HCT116 (cell line): Measurements from ENCODE around the gene NUDT22. TPM values are rescaled to one million over a fixed set of nuclear protein-coding genes. Genes with fewer than 3 reads are reported as not detected.

ENCODE experiments used
- ATAC-seq: fragments of 200-7000 bp; cut with Tn5 transposase; 2 replicates; pipeline ENCODE4 v1.9.1; 2020; ENCODE audit warnings: mild to moderate bottlenecking, moderate library complexity
- BruUV-seq: library from RNA; stranded (reverse); fragments of 400-500 nt; replicated peaks from 2 replicates; lab custom pipeline; 2021; lab: Mats Ljungman, UMichigan
- CTCF ChIA-PET: fragments of 300-600 bp; sonication (Branson Sonifier 250); formaldehyde crosslinking; loops from one replicate; lab custom pipeline; 2021; ENCODE audit warnings: antibody characterized with exemption; lab: Charles Lee
- POLR2A ChIA-PET: fragments of 300-600, 350-600 bp; sonication (Branson Sonifier 250); formaldehyde crosslinking; loops from one replicate; lab custom pipeline; 2021; ENCODE audit warnings: antibody characterized with exemption; lab: Charles Lee
- RAD21 ChIA-PET, 2 experiments: fragments of 300-600 bp; sonication (Branson Sonifier 250); formaldehyde crosslinking; loops; one replicate each; lab custom pipeline; 2023; ENCODE audit warnings: low total read pairs in 2 of 2; ENCODE audit not compliant: uncharacterized antibody in 2 of 2, unreplicated experiment in 2 of 2, low non-redundant PET in 1 of 2; lab: Charles Lee
- DNase-seq: peaks from one replicate; pipeline ENCODE4 v3.0.0-alpha.2; 2010; ENCODE audit warnings: low read depth, low spot score
- H2AFZ ChIP-seq: fragments of 200-600 bp; shearing (Covaris generic), sonication (generic); 2 replicates; pipeline ENCODE4 v1.6.1; 2017; ENCODE audit warnings: low read depth, mixed run types, mixed read lengths, antibody characterized with exemption, low read length; ENCODE audit not compliant: poor library complexity, severe bottlenecking
- H3K27ac ChIP-seq: 2 replicates; pipeline ENCODE4 v1.5.1; 2012; ENCODE audit warnings: low read depth, low read length
- H3K27me3 ChIP-seq: fragments of 200-600 bp; sonication (generic); 2 replicates; pipeline ENCODE4 v1.6.1; 2016; ENCODE audit warnings: mixed run types, low read length, mixed read lengths; ENCODE audit not compliant: insufficient read depth
- H3K36me3 ChIP-seq, 2 experiments: fragments of 200-500 bp in 1 of 2; fragments of 200-600 bp in 1 of 2; sonication (Bioruptor generic) in 1 of 2; sonication (generic) in 1 of 2; 2 replicates each; pipeline versions ENCODE4 v1.5.1 to v1.6.1; 2014 to 2016; ENCODE audit warnings: low read length in 2 of 2, inconsistent platforms in 1 of 2, mixed read lengths in 1 of 2, mixed run types in 1 of 2; ENCODE audit not compliant: insufficient read depth in 2 of 2, control insufficient read depth in 1 of 2
- H3K4me1 ChIP-seq, 2 experiments: fragments of 200-600 bp in 1 of 2; sonication (generic) in 1 of 2; 2 replicates each; pipeline versions ENCODE4 v1.5.1 to v1.6.1; 2012 to 2017; ENCODE audit warnings: low read length in 2 of 2, inconsistent platforms in 1 of 2, mild to moderate bottlenecking in 1 of 2, mixed read lengths in 1 of 2, mixed run types in 1 of 2, moderate library complexity in 1 of 2; ENCODE audit not compliant: insufficient read depth in 2 of 2, control insufficient read depth in 1 of 2
- H3K4me2 ChIP-seq: fragments of 200-600 bp; sonication (generic); 2 replicates; pipeline ENCODE4 v1.6.1; 2017; ENCODE audit warnings: mixed run types, low read length, mixed read lengths
- H3K4me3 ChIP-seq, 2 experiments: fragments of 200-600 bp in 1 of 2; sonication (generic) in 1 of 2; replicated peaks in 1 of 2; 2 replicates each; pipeline ENCODE4 v1.5.1; 2011 to 2016; ENCODE audit warnings: low read length in 2 of 2, control low read depth in 1 of 2, low read depth in 1 of 2, mild to moderate bottlenecking in 1 of 2, mixed read lengths in 1 of 2, mixed run types in 1 of 2
- H3K79me2 ChIP-seq: fragments of 200-600 bp; sonication (generic); 2 replicates; pipeline ENCODE4 v1.6.1; 2017; ENCODE audit warnings: mild to moderate bottlenecking, mixed run types, low read length, moderate library complexity, mixed read lengths; ENCODE audit not compliant: insufficient read depth
- H3K9ac ChIP-seq: fragments of 200-600 bp; sonication (generic); 2 replicates; pipeline ENCODE4 v1.6.1; 2016; ENCODE audit warnings: low read length, mixed read lengths
- H3K9me2 ChIP-seq: fragments of 200-600 bp; sonication (generic), shearing (Covaris generic); 2 replicates; pipeline ENCODE4 v1.6.1; 2017; ENCODE audit warnings: mixed run types, mild to moderate bottlenecking, moderate library complexity; ENCODE audit not compliant: insufficient read depth
- H3K9me3 ChIP-seq, 2 experiments: fragments of 200-500 bp in 1 of 2; fragments of 200-600 bp in 1 of 2; sonication (Bioruptor generic) in 1 of 2; sonication (generic) in 1 of 2; 2 replicates each; pipeline ENCODE4 v1.6.1; 2014 to 2017; ENCODE audit warnings: low read length in 2 of 2, mixed read lengths in 2 of 2, inconsistent platforms in 1 of 2, low read depth in 1 of 2, mild to moderate bottlenecking in 1 of 2, mixed run types in 1 of 2, moderate library complexity in 1 of 2; ENCODE audit not compliant: control insufficient read depth in 1 of 2, insufficient read depth in 1 of 2
- H4K20me1 ChIP-seq: fragments of 200-600 bp; sonication (generic), shearing (Covaris generic); 2 replicates; pipeline ENCODE4 v1.6.1; 2017; ENCODE audit warnings: mixed run types, mild to moderate bottlenecking, moderate library complexity; ENCODE audit not compliant: insufficient read depth
- ATF3 ChIP-seq: IDR thresholded peaks from 2 replicates; pipeline ENCODE4 v1.6.1; 2012
- CEBPB ChIP-seq: IDR thresholded peaks from 2 replicates; pipeline ENCODE4 v1.6.1; 2012; ENCODE audit warnings: low read depth
- CTCF ChIP-seq, 3 experiments: fragments of 200-600 bp in 1 of 3; sonication (generic) in 1 of 3; IDR thresholded peaks in 2 of 3; conservative IDR thresholded peaks in 1 of 3; 2 replicates each; pipeline ENCODE4 v1.5.1; 2012 to 2017; ENCODE audit warnings: low read depth in 2 of 3, low read length in 2 of 3, antibody characterized with exemption in 1 of 3, borderline replicate concordance in 1 of 3, control low read depth in 1 of 3, mild to moderate bottlenecking in 1 of 3, mixed read lengths in 1 of 3, mixed run types in 1 of 3, moderate library complexity in 1 of 3; ENCODE audit not compliant: insufficient read depth in 1 of 3
- ELF1 ChIP-seq: IDR thresholded peaks from 2 replicates; pipeline ENCODE4 v1.6.1; 2012; ENCODE audit warnings: low read depth, borderline replicate concordance
- EZH2 ChIP-seq: fragments of 200-600 bp; sonication (generic); IDR thresholded peaks from 2 replicates; pipeline ENCODE4 v1.6.1; 2017; ENCODE audit warnings: antibody characterized with exemption, mixed run types
- EZH2phosphoT487 ChIP-seq: fragments of 200-600 bp; IDR thresholded peaks from 2 replicates; pipeline ENCODE4 v1.6.1; 2018; ENCODE audit warnings: antibody characterized with exemption, borderline replicate concordance
- FOSL1 ChIP-seq: IDR thresholded peaks from 2 replicates; pipeline ENCODE4 v1.6.1; 2012; ENCODE audit warnings: low read depth
- JUND ChIP-seq: IDR thresholded peaks from 2 replicates; pipeline ENCODE4 v1.6.1; 2012
- MAX ChIP-seq: IDR thresholded peaks from 2 replicates; pipeline ENCODE4 v1.6.1; 2012
- POLR2A ChIP-seq: IDR thresholded peaks from 2 replicates; pipeline ENCODE4 v1.7.0; 2011; ENCODE audit warnings: borderline replicate concordance; ENCODE audit not compliant: insufficient read depth, insufficient read length; ENCODE audit errors: extremely low read depth
- POLR2AphosphoS5 ChIP-seq: IDR thresholded peaks from 2 replicates; pipeline ENCODE4 v1.6.1; 2011; ENCODE audit warnings: mild to moderate bottlenecking, low read depth, low read length, moderate library complexity
- RAD21 ChIP-seq: IDR thresholded peaks from 2 replicates; pipeline ENCODE4 v1.6.1; 2012; ENCODE audit warnings: low read depth, mild to moderate bottlenecking
- REST ChIP-seq: IDR thresholded peaks from 2 replicates; pipeline ENCODE4 v1.6.1; 2012; ENCODE audit warnings: low read depth
- SIN3A ChIP-seq: IDR thresholded peaks from 2 replicates; pipeline ENCODE4 v1.6.1; 2012; ENCODE audit warnings: low read depth
- SP1 ChIP-seq: IDR thresholded peaks from 2 replicates; pipeline ENCODE4 v1.6.1; 2012; ENCODE audit warnings: low read depth
- SRF ChIP-seq: IDR thresholded peaks from 2 replicates; pipeline ENCODE4 v1.6.1; 2012; ENCODE audit warnings: low read depth
- TCF7L2 ChIP-seq: IDR thresholded peaks from 2 replicates; pipeline ENCODE4 v1.7.0; 2011; ENCODE audit warnings: borderline replicate concordance, inconsistent platforms; ENCODE audit not compliant: insufficient read depth, insufficient read length; ENCODE audit errors: extremely low read depth
- YY1 ChIP-seq: IDR thresholded peaks from 2 replicates; pipeline ENCODE4 v1.6.1; 2011; ENCODE audit warnings: low read length, low read depth, moderate library complexity, mild to moderate bottlenecking; ENCODE audit not compliant: insufficient replicate concordance; ENCODE audit errors: extremely low read depth
- ZFX ChIP-seq: fragments of 450-650 bp; IDR thresholded peaks from 2 replicates; pipeline ENCODE4 v1.6.1; 2017
- ZNF274 ChIP-seq: fragments of 200-500 bp; sonication (Bioruptor generic); IDR thresholded peaks from 2 replicates; pipeline ENCODE4 v1.6.1; 2014; ENCODE audit warnings: mild to moderate bottlenecking, low read depth, low read length, inconsistent platforms
- intact Hi-C: fragments of 100-400 bp; cut with micrococcal nuclease; formaldehyde crosslinking; loops from 2 replicates; pipeline ENCODE4 v1.10.0; 2022
- total RNA-seq: library from RNA; stranded (reverse); gene quantifications from one replicate; pipeline ENCODE4 v1.2.1, GENCODE V29; 2021; ENCODE audit not compliant: unreplicated experiment

Gene NUDT22
- total RNA-seq, 1 experiment from 2014 or later: 70.9 TPM

GRCh38 chr11:64241491-64242374, 15.7 kb downstream of the NUDT22 start:
- H3K4me1 ChIP-seq: peaks cover 32 to 60% of the 10 kb centered on the region in 2 experiments
- peak overlapping the region; percentile 88 for H3K27ac ChIP-seq
- no peaks in the 10 kb centered on the region for H3K27me3 ChIP-seq
- peak; percentile 28 for ATAC-seq
- no peaks in the 10 kb centered on the region for H3K9me2 ChIP-seq
- H4K20me1 ChIP-seq: no peaks in the 10 kb centered on the region
- H3K79me2 ChIP-seq: peaks cover 48% of the 10 kb centered on the region
- no peaks in the 10 kb centered on the region for H3K9me3 ChIP-seq
- H3K36me3 ChIP-seq: peaks cover 0 to 20% of the 10 kb centered on the region in 2 experiments; a peak in 1 of 4 replicates
- TSS peak; percentile 66 for BruUV-seq
- ChIA-PET RAD21 (interaction anchor here in 1 of 2 experiments (0.6 kb wide), 1 partner anchor 1758 kb away, joined by 5 read pairs; no protein-coding TSS in a partner anchor), POLR2A (interaction anchor here (0.7 to 2.0 kb wide), 12 partner anchors 8 to 114 kb away, joined by 4 to 11 read pairs (median 6); partner anchors contain the start of genes NUDT22, PRDX5, TRMT112 and TRPT1), CTCF (interaction anchor here (0.8 to 2.2 kb wide), 10 partner anchors 8 to 115 kb away, joined by 3 to 10 read pairs (median 4); partner anchors contain the start of genes PRDX5 and TRMT112)
- intact Hi-C loops: loop anchor here (1.0 to 2.0 kb wide), 2 partner anchors 43 to 63 kb away; partner anchors contain the start of genes BAD and ESRRA
- TF ChIP-seq POLR2AphosphoS5 (peak; percentile 84), EZH2phosphoT487 (no peak), CEBPB (no peak), SRF (no peak), RAD21 (no peak), SP1 (no peak), SIN3A (no peak), CTCF (IDR thresholded peaks at IDR 0.05 in 2 of 3, conservative IDR thresholded peaks at IDR 0.05 in 1 of 3; ENCODE audit: borderline replicate concordance in 1 of 3, insufficient read depth in 1 of 3, low read depth in 2 of 3, low read length in 2 of 3) (no peak), FOSL1 (no peak), ELF1 (no peak), TCF7L2 (no peak), REST (no peak), ZNF274 (no peak), MAX (no peak), EZH2 (no peak), POLR2A (peak; percentile 79), YY1 (peak; percentile 68), ATF3 (no peak), JUND (no peak), ZFX (peak; percentile 27; the same call in 1 of the 2 replicates)
- DNase-seq: no peak
- peak overlapping the region; percentile 70 to 91 for H3K4me3 ChIP-seq
- no peak overlapping the region for H2AFZ ChIP-seq
- peak overlapping the region; percentile 84 for H3K4me2 ChIP-seq
- H3K9ac ChIP-seq: peak overlapping the region; percentile 99
